ENCODE results near the gene ZDHHC17. TPM values are rescaled to one million over a fixed set of nuclear protein-coding genes. Genes with fewer than 3 reads are reported as not detected.

ZDHHC17 gene
- total and polyA plus RNA-seq, 2 donors = 29.5 to 41.4 TPM

DNA sequence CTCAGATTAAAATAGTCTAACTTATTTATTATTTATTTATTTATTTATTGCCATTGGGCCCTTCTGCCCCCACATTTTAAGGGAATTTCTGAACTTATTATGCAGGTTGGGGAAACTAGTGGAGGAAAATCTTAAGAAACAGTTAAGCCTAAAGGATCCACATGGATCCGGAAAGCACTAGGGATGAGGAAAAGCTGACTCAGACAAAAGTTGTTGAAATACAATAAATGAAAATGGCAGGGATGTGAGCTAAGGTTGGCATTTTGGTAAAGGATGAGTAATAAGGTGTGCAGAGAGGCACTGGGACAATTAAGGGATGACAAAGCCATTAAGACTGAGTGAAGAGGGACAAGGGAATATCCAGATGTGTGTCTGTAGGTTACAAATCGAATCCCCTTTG, 135.6 kb downstream of the ZDHHC17 start:
- H3K4me3 ChIP-seq (ENCODE audit: low read length in 2 of 2) = no peak overlapping the region
- DNase-seq (ENCODE audit: low read depth in 6 of 9, low spot score in 9 of 9) = no peak
- H3K9me3 ChIP-seq (ENCODE audit: control insufficient read depth in 2 of 2, insufficient read depth in 1 of 2, low read length in 1 of 2) = peaks cover 0 to 2% of the 10 kb centered on the region in 2 donors
- H3K27me3 ChIP-seq (ENCODE audit: control insufficient read depth in 2 of 2, insufficient read depth in 1 of 2, low read length in 1 of 2) = no peaks in the 10 kb centered on the region
- H3K27ac ChIP-seq (ENCODE audit: low read depth in 1 of 2, low read length in 1 of 2) = no peak overlapping the region
- 97% methylated on average over 2 of the region's 2 CpGs for WGBS
- H3K4me1 ChIP-seq (ENCODE audit: control insufficient read depth in 2 of 2, insufficient read depth in 2 of 2, low read length in 2 of 2) = peaks cover 8 to 11% of the 10 kb centered on the region in 2 donors
- H3K36me3 ChIP-seq (ENCODE audit: control insufficient read depth in 2 of 2, insufficient read depth in 2 of 2, low read length in 1 of 2) = no peaks in the 10 kb centered on the region

DNA sequence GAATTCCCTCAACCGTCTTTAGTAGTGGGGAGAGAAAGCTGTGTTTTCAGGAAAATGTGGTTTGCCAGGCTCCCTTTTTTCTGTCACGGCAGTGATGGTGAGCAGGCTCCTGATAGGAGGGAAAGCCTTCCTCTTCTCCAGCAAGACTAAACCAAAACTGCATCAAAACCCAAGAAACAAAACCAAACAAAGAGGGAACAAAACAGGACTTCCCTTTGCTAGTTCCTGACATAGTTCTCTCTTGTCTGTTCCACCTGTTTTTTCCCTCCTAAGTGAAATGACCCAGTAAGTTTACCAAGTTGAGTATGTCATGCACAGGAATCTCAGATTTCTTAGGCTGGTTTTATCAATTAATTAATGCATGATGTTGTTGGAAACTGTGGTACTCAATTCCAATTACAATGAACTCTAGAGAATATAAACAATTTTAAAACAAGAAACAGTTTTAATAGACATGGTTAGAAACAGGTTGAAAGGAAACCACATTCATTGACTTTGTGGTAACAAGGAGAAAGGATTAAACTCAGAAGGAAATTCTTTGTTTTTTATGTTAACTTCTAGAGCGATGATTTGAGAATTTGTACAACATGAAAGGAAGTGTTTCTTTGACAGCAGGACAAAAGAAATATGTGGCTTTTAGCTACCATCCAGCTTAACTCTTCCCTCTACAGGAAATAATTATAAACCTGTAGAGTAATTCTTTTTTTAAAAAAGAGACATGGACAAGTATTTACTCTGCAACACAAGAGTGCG, 137.9 kb downstream of the ZDHHC17 start:
- H3K27me3 ChIP-seq (ENCODE audit: control insufficient read depth in 2 of 2, insufficient read depth in 1 of 2, low read length in 1 of 2) = no peaks in the 10 kb centered on the region
- peak in 1 of 9 donors; percentile 59 for DNase-seq (ENCODE audit: low read depth in 6 of 9, low spot score in 9 of 9)
- 6% methylated on average over 4 of the region's 4 CpGs for whole genome bisulfite sequencing
- H3K36me3 ChIP-seq (ENCODE audit: control insufficient read depth in 2 of 2, insufficient read depth in 2 of 2, low read length in 1 of 2) = no peaks in the 10 kb centered on the region
- no peak overlapping the region for H3K4me3 ChIP-seq (ENCODE audit: low read length in 2 of 2)
- no peak overlapping the region for H3K27ac ChIP-seq (ENCODE audit: low read depth in 1 of 2, low read length in 1 of 2)
- H3K9me3 ChIP-seq (ENCODE audit: control insufficient read depth in 2 of 2, insufficient read depth in 1 of 2, low read length in 1 of 2) = no peaks in the 10 kb centered on the region
- peaks cover 8 to 11% of the 10 kb centered on the region in 2 donors for H3K4me1 ChIP-seq (ENCODE audit: control insufficient read depth in 2 of 2, insufficient read depth in 2 of 2, low read length in 2 of 2)

Other genes starting within 250 kb of the ZDHHC17 start
- gene OSBPL8, start 204.3 kb upstream of the ZDHHC17 start, total RNA-seq = 41.7 TPM
- 32.7 TPM for gene OSBPL8, start 204.3 kb upstream of the ZDHHC17 start, polyA plus RNA-seq
- gene CSRP2, start 114.9 kb downstream of the ZDHHC17 start, total RNA-seq = 51.8 TPM
- 91.8 TPM for gene CSRP2, start 114.9 kb downstream of the ZDHHC17 start, polyA plus RNA-seq